GM23248 (cell line): ENCODE data around the gene GAPVD1.

Experiments
- EZH2 ChIP-seq: fragments of 200-600 bp; sonication (generic); IDR thresholded peaks from 2 replicates; pipeline ENCODE4 v1.6.1; 2018; ENCODE audit warnings: antibody characterized with exemption, mild to moderate bottlenecking; ENCODE audit not compliant: insufficient read depth, poor library complexity, severe bottlenecking
- EZH2phosphoT487 ChIP-seq: fragments of 200-600 bp; sonication (generic); IDR thresholded peaks from 2 replicates; pipeline ENCODE4 v1.6.1; 2018; ENCODE audit warnings: antibody characterized with exemption, moderate library complexity, mild to moderate bottlenecking, low read depth; ENCODE audit not compliant: insufficient read depth

DNA sequence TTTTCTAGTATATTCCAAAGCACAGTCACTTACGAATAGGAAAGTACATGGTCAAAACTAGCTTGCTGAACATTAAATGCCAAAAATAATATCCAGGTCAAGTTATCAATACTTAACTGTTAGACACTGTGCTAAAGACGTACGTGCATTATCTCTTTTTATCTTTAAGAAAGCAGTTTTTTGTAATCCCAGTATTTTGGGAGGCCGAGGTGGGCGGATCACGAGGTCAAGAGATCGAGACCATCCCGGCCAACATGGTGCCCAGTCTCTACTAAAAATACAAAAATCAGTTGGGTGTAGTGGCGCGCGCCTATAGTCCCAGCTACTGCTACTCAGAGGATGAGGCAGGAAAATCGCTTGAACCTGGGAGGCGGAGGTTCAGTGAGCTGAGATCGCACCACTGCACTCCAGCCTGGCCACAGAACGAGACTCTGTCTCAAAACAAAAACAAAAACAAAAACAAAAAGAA lies 17.8 kb upstream of the GAPVD1 start:
- no peak for TF ChIP-seq EZH2
- TF ChIP-seq EZH2phosphoT487: no peak
